Cerebellar cortex (tissue), 1 donor: ENCODE results near the gene HEBP1.

Source experiments
- DNase-seq: peaks from one replicate; pipeline ENCODE4 v3.0.0-alpha.2; 2015; ENCODE audit warnings: low spot score

HEBP1 gene

DNA sequence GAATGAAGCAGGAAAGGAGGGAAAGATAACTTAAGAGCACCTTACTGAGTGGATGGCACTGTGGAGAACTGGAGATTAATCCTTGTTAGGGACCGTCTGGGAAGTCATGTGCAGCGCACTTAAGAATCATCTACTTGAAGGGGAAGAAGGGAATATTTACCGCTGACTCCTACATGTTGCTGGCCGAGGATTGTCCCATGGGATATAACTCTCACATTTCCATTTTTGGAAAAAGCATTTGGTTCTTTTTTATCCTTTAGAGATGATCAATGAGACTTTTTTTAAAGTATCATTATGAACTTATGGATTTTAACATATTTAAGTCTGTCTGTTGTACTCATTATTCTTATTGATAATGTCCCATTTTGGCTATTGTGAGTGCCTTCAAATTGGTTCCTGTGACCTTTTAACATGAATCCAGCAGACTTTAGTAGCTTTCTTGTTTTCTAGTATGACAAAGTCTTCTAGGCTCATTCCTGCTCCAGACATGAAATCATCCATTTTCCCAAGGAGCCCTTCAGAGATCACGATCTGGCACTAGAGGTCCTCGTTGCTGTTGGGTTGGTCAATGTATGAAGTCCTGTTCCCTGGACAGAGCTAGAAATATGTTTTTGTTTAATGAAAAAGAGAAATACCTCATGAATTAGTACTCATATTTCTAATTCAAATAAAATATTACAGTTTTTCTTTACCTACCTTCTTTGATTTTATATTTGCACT lies 23.9 kb upstream of the HEBP1 start:
- peak; percentile 30 for DNase-seq

DNA sequence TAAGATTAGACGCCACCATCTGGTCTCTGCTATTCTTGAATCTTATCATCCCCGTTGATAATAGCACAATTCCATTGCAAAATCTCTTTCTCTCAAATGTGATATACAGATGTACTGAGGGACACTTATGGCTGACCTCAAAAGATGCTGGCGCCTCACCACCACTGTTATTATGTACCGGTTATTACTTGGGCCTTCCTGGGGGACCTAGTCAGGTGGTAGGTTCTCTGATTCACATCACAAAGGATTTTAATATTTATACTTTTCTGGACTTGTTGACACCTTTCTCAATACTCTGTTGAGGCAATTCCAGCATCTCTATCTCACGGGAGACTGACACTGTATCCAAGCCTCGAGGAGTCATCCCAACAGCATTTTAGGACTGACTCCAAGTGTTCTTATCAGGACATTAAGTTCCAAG lies 22.8 kb upstream of the HEBP1 start:
- DNase-seq: no peak

DNA sequence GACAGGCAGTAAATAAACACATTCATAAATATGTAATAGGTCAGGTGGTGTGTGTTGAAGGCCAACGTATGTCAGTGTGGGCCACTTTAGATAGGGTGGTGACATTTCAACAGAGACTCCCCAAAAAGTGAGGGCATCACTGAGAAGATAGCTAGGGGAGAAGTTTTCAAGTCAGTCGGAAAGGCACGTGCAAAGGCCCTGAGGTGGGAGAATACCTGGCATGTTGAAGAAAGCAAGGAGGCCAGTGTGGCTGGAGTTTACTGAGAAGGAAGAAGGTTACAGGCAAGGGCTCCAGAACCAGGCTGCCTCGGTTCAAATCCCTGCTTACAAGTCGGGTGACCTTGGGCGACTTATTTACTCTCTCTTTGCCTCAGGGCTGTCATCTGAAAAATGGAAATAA lies 11.0 kb upstream of the HEBP1 start:
- DNase-seq: no peak

DNA sequence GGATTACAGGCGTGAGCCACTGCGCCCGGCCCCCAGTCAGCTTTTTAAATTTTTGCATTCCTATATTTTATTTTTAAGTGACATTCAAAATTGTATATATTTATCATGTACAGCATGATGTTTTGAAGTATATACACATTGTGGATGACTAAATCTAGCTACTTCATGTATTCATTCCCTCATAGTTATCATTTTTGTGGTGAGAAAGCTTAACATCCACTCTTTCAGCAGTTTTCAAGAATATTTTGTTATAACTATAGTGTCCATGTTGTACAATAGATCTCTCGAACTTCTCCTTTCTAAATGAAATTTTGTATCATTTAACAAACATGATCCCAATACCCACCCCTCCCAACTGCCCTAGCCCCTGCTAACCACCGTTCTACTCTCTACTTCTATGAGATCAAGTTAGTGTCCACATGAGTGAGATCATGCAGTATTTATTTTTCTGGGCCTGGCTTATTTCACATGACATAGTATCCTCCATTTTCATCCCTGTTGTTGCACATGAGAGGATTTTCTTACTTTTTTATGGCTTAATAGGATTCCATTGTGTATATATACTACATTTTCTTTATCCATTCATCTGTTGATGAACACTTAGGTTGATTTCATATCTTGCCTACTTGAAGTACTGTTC lies 8.8 kb upstream of the HEBP1 start:
- no peak for DNase-seq

DNA sequence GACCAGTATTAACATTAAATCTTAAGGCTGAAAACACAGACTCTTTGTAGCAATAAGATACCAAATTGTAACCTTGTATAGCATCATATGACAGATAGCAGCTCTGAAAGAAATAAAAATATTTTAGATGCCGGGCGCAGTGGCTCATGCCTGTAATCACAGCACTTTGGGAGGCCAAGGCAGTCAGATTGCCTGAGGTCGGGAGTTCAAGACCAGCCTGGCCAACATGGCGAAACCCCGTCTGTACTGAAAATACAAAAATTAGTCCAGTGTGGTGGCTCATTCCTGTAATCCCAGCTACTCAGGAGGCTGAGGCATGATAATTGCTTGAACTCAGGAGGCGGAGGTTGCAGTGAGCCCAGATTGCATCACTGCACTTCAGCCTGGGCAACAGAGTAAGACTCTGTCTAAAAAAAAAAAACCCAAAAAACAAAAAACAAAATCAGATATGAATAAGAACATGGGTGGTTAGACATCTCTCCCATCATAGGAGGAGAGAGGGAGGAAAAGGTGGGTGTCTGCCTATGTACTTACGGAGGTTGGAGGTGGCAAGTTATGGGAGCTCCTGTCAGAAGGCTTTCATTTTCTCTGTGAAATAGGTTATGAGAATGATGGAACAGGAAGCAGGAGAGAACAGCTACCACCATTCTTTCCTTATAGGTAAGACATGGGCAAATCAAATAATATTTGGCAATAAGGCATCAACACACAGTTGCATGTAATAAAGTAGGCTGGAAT lies 7.6 kb upstream of the HEBP1 start:
- no peak for DNase-seq

DNA sequence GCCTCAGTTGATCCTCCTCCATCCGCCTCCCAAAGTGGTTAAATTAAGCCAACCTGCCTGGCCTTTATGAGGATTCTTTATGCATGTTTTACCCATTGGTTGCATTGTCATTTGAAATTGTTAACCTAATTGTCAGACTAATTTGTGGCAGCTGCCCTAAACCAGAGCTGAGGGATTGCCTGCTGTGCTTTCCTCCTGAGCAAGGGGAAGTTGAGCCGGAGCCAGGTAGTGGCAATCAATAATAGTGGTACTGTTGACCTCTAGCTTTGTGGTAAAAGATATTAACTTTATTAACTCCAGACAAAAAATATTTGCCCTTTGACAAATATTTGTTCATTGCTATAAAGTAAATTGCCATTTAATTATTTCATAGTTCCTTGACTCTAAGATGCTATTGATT lies 5.6 kb upstream of the HEBP1 start:
- no peak for DNase-seq

DNA sequence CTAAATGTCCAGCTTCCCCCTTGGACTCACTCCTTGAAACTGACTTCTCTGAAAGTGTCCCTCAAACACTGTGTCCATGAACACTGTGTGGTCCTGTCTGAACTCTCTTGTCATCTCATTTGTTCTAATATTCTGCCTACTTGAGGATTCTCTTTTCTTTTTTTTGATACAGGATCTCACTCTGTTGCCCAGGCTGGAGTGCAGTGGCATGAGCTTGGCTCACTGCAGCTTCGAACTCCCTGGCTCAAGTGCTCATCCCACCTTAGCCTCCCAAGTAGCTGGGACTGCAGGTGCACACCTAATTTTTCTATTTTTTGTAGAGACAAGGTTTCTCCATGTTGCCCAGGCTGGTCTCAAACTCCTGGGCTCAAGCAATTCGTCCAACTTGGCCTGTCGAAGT lies 4.9 kb upstream of the HEBP1 start:
- DNase-seq: no peak

DNA sequence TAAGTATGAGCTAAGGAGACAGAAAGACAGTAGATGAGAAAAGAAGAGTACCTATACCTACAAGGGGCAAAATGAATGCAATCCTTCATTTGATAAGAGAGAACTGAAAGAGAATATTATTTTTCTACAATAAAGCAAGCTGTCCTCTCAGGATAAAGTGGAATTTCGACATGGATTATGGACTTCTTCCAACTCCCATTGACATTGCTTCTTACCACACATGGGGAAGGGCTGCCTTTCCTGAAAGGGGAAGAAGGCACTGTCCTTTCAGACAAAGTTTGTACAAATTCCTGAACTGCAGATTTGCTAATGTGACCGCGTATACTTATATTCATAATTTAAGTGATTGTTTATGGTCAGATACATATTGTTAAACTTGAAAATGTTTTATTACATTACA lies 4.3 kb upstream of the HEBP1 start:
- DNase-seq: no peak

DNA sequence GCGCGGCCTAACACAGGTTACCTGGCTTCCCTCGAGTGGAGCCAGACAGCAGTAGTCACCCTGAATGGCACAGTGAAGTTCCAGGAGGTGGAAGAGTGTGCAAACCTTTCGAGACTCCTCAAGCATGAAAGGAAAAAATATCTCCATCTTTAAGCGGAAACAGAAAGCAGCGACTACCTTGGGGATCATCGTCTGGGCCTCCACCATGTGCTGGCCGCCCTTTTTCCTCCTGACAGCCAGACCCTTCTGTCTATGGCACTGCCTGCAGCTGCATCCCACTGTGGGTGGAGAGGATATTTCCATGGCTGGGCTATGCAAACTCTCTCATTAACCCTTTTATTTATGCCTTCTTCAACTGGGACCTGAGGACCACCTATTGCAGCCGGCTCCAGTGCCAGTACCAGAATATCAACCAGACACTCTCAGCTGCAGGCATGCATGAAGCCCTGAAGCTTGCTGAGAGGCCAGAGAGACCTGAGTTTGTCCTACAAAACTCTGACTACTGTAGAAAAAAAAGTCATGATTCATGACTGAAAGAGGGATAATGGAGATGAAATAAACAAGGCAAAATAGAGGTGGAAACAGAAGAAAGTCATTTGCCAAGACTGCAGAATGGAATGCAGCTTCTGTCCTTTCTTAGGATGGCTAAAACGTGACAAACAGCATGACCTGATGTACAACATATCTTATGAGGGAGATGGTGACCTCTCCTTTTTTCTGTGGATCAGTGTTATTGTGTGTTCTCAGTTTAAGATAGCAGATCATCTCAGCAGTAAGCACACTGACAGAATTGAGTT lies 2.4 kb upstream of the HEBP1 start:
- no peak for DNase-seq

DNA sequence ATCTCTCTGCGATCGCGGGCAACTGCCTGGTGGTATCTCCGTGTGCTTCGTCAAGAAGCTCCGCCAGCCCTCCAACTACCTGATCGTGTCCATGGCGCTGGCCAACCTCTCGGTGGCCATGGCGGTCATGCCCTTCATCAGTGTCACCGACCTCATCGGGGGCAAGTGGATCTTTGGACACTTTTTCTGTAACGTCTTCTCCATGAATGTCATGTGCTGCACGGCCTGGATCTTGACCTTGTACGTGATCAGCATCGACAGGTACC lies 1.6 kb upstream of the HEBP1 start:
- no peak for DNase-seq

DNA sequence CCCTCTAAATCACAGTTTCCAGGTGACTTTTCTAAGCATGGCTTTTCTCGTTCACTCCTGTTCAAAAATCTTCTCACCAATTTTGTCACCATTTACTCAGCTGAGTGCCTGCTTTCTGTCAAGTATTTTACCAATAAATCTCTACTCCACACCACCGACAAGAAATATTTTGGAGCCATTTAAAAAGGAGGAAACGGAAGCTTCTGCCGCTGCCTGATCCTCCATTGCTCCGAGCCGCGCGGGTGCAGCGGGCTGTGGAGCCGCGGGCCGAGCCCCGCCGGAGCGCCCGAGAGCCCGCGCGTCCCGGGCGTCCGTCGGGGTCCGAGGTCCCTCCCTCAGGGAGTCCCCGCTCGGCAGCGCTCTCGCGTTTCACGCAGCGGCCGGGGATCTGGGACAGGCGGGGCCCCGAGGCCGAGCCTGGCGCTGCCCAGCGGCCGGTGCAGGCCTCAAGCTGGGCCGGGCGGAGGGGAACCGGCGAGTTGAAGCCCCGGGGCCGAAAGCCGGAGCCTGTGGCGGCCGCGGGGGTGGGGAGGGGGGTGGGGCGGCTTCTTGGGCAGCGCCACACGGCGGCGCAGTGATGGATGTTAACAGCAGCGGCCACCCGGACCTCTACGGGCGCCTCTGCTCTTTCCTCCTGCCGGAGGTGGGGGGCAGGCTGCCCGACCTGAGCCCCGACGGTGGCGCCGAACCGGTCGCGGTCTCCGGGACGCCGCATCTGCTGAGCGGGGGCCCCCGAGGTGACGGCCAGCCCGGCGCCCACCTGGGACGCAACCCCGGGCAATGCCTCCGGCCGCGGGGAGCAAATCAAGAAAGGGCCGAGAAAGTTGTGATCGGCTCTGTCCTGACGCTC lies 1.1 kb upstream of the HEBP1 start:
- peak; percentile 53 for DNase-seq

DNA sequence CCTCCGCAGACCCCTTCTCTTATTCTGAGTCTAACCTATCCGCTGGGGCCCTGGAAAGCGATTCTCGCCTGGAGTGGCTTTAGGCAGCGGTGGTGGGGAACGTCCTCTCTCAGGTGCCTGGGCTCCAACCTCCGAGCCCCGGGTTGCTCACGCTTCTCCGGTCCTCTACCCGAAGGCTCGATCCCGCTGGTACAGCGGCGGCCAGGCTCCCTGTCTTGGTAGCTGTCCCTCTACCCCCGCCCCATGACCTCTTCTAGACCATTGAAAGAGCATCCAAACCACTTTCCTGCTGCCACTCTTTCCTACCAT lies 505 bp upstream of the HEBP1 start:
- DNase-seq: no peak

DNA sequence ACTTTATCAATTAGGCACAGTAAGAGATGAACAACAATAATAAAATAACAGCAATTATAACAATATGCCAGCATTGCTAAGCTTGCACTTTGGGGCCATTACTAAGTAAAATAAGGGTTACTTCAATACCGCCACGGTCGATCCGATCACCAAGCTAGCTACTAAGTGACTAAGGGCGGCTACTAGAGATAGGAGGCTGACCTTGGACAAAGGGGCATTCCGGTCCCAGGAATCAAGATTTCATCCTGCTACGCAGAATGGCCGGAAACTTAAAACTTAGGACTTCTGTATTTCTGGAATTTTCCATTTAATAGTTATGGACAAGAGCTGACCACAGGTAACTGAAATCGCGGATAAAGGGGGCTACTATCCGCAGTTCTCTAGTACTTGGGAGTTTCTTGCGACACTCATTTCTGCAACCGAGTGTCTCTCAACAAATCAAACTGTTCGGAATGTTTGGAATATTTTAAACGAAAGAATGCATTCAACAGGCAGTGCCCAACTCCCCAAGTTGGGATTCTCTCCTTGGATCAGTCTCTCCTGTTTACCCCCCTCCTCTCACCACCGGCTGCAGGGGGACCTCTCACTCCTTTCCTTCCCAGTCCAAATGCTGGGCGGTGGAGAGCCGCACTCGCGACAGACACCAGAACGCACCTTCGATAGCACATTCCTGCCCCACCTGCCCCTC lies 650 bp downstream of the HEBP1 start:
- DNase-seq: peak; percentile 49

DNA sequence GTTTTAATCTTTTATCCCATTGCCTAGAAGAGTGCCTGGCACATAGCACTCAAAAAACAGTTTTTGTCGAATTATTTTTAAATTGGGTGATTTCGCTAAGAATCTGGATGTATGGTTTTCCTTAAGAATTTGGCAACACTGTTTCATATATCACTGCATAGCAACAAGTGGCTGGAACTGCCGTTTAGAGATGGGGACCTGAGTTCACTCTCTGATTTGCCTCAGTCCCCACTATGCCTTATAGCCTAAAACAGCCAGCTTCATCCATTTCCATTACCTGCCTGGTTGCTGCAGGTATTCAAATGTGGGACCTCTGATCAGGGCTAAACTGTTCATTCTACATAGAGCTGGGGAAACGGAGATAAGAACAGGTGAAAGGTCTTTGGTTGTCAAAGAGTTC lies 1.8 kb downstream of the HEBP1 start:
- DNase-seq: no peak

DNA sequence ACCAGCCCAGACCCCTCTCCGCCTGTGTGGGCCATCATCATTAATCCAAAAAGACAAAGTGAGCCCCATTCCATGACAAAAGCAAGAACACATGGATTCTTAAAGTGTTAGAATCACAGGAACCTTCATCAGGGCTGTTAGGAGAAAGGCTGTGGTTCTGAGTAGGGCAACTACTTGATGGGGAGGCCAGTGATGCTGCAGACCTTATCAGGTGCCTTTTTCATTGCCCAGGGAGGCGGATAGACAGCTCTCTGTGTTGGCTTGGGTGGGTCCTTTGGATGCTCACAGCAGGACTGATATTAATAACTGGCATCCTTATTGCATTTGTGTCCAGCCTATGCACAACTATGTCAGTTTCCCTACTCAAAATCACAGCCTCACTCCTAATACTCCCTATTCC lies 2.3 kb downstream of the HEBP1 start:
- DNase-seq: no peak

DNA sequence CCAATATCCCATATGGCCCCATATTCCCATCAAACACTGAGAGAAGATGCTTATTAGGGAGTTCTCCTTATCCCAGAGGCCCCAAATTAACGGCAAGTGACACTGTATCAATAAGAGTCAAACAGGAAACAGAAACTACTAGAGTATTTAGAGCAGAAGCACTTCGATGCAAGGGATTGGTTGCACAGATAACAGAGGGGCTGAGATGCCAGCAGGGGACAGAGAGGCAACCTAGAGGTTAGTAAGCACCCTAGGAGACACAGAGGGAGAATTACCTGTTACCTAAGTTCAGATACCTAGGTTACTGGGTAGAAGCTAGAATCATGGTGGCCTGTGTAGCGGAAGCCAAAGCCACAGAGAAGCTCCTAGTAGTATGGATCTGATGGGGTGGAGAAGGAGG lies 2.9 kb downstream of the HEBP1 start:
- DNase-seq: no peak

DNA sequence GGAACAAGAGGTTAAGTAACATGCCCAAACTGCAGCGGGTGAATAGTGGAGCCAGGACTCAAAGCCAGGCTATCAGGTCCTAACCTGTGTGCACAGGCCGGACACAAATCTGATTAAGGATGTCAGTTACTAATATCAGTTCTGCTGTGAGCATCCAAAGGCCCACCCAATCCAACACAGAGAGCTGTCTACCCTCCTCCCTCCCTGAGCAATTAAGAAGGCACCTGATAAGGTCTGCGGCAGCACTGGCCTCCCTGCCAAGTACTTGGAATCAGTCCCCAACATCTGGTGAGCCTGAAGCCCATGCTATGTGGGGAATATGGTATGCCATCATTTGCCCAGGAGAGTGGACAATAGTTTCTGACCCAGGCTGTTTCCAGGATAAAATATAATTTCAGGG lies 3.9 kb downstream of the HEBP1 start:
- no peak for DNase-seq

DNA sequence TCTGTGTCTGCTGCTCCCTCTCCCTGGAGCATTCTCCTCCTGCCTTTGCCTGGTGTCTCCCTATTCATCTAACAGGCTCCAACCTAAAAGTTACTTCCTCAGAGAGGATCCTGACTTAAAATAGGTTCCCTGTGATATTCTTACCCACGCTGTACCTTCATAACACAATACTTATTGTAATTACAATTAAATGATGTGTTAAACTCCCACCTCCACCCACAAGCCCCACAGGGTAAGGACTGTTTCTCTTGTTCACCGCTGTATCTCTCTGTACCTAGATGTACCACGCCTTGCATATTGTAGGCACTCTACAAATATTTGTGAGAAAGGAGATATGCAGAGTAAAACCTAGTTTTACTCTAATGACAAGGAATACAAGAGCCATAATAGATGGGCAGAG lies 5.0 kb downstream of the HEBP1 start:
- DNase-seq: no peak

DNA sequence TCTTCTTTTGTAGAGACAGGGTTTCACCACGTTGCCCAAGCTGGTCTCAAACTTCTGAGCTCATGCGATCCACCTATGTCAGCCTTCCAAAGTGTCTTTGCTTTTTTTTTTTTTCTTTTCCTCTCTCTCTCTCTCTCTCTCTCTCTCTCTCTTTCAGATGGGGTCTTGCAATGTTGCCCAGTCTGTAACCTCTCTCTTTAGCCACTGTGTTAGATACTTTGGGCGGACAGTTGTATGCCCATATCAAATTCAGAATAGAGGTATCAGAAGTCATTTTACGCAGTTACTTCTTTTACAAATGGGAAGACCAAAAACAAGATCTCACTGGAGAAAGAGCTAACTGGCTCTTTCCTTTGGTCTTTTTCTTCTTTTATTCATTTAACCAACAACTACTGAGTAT lies 6.7 kb downstream of the HEBP1 start:
- no peak for DNase-seq

DNA sequence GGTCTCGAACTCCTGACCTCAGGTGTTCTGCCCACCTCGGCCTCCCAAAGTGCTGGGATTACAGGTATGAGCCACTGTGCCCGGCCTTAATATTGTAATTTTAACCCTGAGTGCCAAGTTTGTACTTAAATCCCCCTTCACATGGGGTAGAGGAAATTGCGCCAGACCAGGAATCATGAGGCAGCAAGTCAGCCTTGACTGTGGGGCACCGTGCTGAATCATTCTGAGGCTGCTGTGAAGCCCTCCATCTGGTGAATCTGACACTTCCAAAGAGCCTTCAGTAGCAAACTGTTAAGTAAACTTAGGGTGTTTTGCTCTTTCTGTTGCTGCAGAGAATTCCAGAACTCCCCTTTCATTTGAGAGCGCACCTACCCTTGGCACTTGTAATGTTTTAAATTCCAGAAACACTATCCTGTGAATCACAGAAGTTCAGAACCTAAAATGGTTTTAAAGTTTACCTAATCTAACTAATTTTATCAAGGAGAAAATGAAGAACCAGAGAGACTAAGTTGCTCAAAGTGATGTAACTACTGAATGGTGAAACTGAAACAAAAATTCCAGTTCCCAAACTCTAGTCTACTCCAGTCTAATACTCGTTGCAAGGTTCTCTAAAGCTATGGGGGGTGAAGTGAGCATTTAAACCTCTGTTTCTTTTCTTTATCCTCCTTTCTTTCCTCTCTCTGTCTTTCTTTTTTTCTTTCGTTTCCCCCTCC lies 7.5 kb downstream of the HEBP1 start:
- no peak for DNase-seq
